Measurements from ENCODE around the gene SETD3.

Gene SETD3

GRCh38 chr14:99497341-99497740 lies 16.7 kb upstream of the SETD3 start:
- DNase-seq = no peak

- no peak for DNase-seq
These were observed 3.4 kb upstream of the SETD3 start for GRCh38 chr14:99484106-99484505.

GRCh38 chr14:99481745-99482099 lies 1.1 kb upstream of the SETD3 start:
- peak; percentile 13 for DNase-seq

- DNase-seq = peak; percentile 100
These were observed 472 bp upstream of the SETD3 start, which contains the start of gene CCNK for GRCh38 chr14:99480917-99481744. TSS of gene CCNK (plus strand) at chr14:99481409. CDS start at chr14:99492678, 11,269 bp downstream.

GRCh38 chr14:99479160-99479905 lies 1.3 kb downstream of the SETD3 start:
- no peak for DNase-seq

- DNase-seq = no peak
These were observed 2.5 kb downstream of the SETD3 start for GRCh38 chr14:99478128-99478527.

GRCh38 chr14:99476864-99477263 lies 3.8 kb downstream of the SETD3 start:
- no peak for DNase-seq

- DNase-seq = peak; percentile 9
These were observed 5.0 kb downstream of the SETD3 start for GRCh38 chr14:99475660-99476059.

- no peak for DNase-seq
These were observed 5.5 kb downstream of the SETD3 start for GRCh38 chr14:99475179-99475578.

GRCh38 chr14:99473458-99473857 lies 7.2 kb downstream of the SETD3 start:
- DNase-seq = no peak

- peak; percentile 15 for DNase-seq
These were observed 7.7 kb downstream of the SETD3 start for GRCh38 chr14:99472937-99473336.

GRCh38 chr14:99471731-99472130 lies 8.9 kb downstream of the SETD3 start:
- DNase-seq = no peak

- no peak for DNase-seq
These were observed 11.6 kb downstream of the SETD3 start for GRCh38 chr14:99468836-99469592.

GRCh38 chr14:99468081-99468480 lies 12.6 kb downstream of the SETD3 start:
- DNase-seq = no peak

GRCh38 chr14:99467336-99468078 lies 13.2 kb downstream of the SETD3 start:
- DNase-seq = no peak

GRCh38 chr14:99466758-99467157 lies 13.9 kb downstream of the SETD3 start:
- DNase-seq = no peak

GRCh38 chr14:99465288-99465687 lies 15.4 kb downstream of the SETD3 start:
- DNase-seq = no peak

GRCh38 chr14:99463974-99464373 lies 16.7 kb downstream of the SETD3 start:
- no peak for DNase-seq

- no peak for DNase-seq
These were observed 18.4 kb downstream of the SETD3 start for GRCh38 chr14:99462210-99462609.

GRCh38 chr14:99461411-99462085 lies 19.1 kb downstream of the SETD3 start:
- DNase-seq = no peak

GRCh38 chr14:99460793-99461192 lies 19.9 kb downstream of the SETD3 start:
- no peak for DNase-seq

Measured in fibroblast of skin of abdomen (primary cell).